Dermis microvascular lymphatic vessel endothelial cell (primary cell): Measurements from ENCODE around the gene IGF2BP2. TPM values are rescaled to one million over a fixed set of nuclear protein-coding genes. Genes with fewer than 3 reads are reported as not detected.

Experiments used
- DNase-seq, 2 donors: peaks; one replicate each; pipeline versions ENCODE4 v3.0.0 to v3.0.0-alpha.2; 2010; ENCODE audit warnings: low read depth in 2 of 2
- total RNA-seq: library from RNA; depleted of rRNA; stranded (reverse); fragments of >200 nt; gene quantifications from 2 replicates; pipeline ENCODE4 v1.2.1, GENCODE V29; 2014

The IGF2BP2 gene
- total RNA-seq, 1 donor from 2014 or later = 26.8 TPM

GRCh38 chr3:185737020-185737419 lies 87.8 kb downstream of the IGF2BP2 start:
- peak in 1 of 2 donors; percentile 68 for DNase-seq

GRCh38 chr3:185734725-185735096 lies 90.1 kb downstream of the IGF2BP2 start:
- no peak for DNase-seq

DNA sequence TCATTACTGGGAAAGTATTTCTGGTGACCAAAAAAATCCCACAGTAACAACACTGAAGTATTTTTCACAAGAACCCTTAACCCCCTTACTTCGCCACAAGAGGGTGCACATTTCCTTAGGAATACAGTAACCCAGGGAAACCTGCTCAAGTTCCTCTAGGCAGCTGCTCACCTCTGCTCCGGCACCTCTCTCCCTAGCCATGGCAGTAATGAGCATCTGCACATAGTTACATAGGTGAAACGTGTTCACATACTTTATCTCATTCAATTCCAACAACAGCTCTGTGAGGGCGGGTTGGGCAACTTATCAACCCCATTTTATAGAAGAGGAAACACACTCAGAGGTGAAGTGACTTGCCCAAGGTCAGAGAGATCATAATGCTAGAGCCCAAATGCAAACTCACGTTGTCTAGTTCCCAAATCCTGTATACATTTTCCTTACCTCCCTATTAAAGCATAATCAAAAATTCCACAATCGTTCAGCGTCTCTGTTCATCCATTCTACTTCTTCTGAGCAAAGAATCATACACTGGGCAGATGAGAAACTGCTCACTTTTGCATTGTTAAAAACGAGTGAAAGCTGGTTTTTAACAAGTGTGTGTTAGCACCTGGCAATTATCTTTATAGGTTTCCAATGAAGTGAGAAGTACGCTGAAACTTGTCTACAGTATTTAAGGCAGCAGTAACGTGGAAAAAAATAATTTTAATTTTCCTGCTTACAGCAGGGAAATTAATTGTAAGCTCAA lies 90.7 kb downstream of the IGF2BP2 start:
- peak; percentile 50 to 90 for DNase-seq

DNA sequence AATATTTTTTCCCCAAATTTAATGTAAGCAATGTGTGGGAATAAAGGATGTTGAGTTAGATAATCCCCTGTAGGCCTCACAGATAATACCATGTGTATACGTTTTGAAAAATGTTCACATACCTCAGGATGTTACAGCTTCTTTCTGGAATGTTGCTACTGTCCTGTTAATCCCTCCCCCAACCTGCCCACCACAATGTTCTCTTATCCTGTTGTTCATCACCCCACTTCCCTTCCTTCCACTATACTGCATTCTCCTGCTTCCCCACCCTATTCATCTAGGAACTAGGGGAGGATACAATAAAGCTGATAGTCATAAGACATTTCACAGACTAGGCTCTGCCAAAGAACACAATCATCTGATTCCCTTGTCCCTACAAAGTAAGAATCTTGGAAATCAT lies 92.1 kb downstream of the IGF2BP2 start:
- peak; percentile 96 to 97 for DNase-seq

DNA sequence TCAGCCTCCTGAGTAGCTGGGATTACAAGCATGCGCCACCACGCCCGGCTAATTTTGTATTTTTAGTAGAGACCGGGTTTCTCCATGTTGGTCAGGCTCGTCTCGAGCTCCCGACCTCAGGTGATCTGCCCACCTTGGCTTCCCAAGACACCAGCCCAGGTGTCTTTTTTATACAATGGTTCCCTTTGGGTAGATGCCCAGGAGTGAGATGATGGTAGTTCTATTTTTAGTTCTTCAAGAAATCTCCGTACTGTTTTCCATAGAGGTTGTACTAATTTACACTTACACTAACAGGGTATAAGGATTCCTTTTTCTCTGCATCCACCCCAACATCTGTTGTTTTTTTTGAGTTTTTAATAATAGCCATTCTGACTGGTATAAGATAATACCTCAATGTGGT lies 94.3 kb downstream of the IGF2BP2 start:
- no peak for DNase-seq

DNA sequence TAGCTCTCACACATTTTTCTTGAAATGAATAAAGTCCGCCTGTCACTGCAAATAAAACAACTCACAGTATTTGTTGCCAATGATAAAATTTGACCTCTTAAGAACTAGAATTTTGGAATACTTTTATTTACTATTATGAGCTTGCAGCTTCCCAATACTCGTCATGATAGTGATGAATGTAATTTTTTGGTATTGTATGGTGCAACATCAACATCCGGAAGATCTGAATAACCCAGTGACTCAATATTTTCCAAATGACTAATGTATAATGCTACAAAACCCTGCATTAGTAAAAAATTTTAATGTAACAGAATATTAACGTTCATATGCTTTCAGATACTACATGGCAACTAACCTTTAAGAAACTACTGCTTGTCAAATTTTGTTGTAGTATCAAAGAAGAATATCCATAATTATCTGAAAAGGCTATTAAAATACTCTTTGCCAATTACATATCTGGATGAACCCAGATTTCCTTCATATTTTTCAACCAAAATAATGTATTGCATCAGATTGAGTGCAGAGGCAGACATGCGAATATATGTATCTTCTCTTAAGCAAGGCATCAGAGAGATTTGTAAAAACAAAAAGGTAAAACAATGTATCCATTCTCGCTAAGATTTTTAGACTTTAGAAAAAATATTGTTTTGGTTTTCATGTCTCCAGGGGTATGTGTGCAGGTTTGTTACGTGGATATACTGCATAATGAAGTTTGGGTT lies 95.3 kb downstream of the IGF2BP2 start:
- peak; percentile 88 for DNase-seq

- DNase-seq = peak in 1 of 2 donors; percentile 54
Measured at GRCh38 chr3:185728630-185729336, 96.1 kb downstream of the IGF2BP2 start.

DNA sequence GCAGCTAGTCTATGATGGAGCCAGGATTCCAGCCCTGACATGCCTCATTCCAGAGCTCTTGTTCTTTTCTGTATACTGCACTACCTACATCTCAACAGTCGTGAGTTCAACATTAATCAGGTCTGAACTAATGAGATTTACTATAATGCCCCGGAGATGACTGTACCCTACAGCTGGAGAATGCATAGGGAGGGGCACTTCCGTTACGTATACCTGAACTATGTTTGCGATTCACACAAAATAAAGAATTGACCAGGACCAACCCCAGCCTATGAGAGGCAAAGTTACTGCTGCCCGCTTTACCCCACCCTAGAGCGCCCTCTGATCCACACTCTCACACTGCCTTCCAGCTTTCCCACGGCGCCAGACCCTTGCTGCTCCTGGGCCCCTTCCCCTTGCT lies 97.0 kb downstream of the IGF2BP2 start:
- no peak for DNase-seq

DNA sequence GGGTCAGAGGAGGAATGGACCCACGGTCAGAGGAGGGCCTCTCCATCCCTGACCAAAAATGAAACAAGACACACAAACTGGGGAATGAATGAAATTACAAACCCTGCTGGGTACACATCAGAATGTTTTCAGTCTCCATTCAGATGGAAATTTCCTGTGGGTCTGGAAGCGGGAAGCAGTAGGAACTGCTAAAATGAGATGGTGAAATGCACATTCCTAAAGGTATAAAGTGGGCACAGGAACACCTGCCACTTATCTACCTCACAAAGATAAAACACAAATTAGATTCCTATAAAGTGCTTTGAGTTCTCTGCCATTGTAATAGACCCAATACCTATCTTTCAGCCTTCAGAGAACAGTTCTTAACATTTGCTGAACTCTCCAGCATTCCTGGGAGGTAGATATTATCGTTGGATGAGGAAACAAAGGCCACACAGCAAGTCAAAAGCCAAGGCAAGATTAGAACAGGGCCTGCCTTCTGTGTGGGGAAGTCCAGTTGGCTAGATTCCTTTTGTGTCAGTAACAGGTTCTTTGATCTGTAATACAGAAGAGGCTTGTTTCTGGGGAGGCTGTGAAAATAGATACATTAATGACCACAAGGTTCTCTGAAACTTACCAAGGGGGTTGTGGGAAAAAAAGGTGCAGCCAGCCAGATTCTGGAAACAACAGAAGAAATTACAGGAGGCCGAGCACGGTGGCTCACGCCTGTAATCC lies 98.4 kb downstream of the IGF2BP2 start:
- DNase-seq = no peak

DNA sequence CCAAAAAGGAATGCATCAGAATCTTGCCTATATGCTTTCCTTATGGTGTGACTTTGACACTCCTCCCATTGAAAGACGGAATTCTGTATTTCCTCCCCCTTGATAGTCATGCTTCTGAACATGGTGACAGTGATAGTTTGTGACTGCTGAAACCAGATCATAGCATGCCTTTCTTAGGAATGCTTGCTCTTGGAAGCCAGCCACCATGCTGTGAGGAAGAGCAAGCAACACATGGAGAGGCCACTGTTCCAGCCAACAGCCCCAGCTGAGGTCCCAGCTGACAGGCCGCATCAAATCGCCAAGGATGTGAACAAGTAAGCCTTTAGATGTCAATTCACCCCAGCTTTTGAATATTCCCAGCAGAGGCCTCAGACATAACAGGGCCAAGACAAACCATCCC lies 100.1 kb downstream of the IGF2BP2 start:
- no peak for DNase-seq

GRCh38 chr3:185724251-185724650 lies 100.6 kb downstream of the IGF2BP2 start:
- no peak for DNase-seq

DNA sequence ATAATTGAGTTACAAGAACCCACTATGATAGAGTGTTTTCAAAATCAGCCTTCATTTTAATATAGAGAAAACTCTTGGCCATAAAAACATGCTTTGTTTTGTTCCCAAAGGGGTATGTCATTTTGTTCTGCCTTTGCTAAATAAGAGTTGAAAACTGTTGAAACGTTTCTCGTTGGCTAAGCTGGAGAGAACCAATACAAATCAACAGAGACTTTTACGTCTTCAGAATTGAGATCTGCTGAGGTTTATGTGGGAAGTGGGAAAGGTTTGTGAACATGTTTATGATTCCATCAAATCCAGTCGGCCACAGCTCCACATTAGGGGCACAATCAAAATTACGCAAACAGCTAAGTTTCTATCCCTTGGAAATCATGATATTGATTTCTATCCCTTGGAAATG lies 102.0 kb downstream of the IGF2BP2 start:
- DNase-seq = no peak

GRCh38 chr3:185721970-185722369 lies 102.9 kb downstream of the IGF2BP2 start:
- DNase-seq = no peak

DNA sequence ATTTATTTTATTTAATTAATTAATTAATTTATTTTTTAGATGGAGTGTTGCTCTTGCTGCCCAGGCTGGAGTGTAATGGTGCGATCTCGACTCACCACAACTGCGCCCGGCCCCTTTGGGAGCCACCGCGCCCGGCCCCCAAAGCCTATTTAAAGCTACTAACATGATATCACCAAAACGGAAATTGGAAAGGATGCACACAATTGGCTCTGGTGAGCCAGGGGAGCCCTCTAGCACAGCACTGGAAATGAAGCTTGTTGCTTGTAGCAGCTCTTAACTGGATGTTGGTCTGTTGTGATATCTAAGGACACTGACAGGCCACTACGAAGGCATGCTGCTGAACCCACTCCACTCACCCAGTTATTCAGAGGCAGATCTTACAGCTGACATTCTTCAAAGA lies 104.5 kb downstream of the IGF2BP2 start:
- peak; percentile 74 to 86 for DNase-seq

GRCh38 chr3:185718736-185719593 lies 105.9 kb downstream of the IGF2BP2 start:
- no peak for DNase-seq

GRCh38 chr3:185717627-185718402 lies 107.0 kb downstream of the IGF2BP2 start:
- no peak for DNase-seq

GRCh38 chr3:185717121-185717520 lies 107.7 kb downstream of the IGF2BP2 start:
- DNase-seq = no peak

DNA sequence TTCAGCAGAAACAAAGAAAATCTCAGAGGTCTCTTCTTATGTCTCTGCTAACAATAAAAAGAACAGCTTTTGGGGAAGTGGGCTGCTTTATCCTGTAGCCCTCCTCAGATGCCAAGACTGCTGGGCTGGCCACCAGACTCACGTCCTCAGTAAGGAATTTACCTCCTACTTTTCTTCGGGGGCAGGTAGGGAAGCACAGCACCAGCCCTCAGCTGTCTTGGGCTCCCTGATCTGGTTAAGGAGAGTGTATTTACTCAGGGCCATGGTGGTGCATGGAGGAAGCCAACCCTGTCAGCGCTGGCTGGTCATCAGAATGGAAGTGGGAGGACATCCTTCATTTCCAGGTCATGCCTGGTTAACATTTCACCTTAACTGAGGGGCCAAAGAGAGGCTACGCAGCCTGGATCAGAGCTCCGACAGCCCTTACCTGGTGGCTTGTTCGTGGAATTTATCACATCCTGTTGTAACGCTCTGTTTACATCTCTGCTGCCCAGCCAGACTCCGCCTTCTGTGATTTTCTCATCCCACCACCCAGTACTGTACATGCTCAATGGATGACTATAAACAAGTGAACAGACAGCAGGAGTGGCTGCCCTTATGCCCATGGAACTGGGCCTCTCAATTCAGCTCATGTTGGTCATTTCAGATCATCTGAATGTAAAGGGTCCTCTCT lies 108.3 kb downstream of the IGF2BP2 start:
- peak; percentile 84 to 87 for DNase-seq

- DNase-seq = peak in 1 of 2 donors; percentile 55
Measured at GRCh38 chr3:185715091-185715490, 109.8 kb downstream of the IGF2BP2 start.
